Thyroid gland (tissue), 4 donors: ENCODE data around the gene ALOX5. TPM values are rescaled to one million over a fixed set of nuclear protein-coding genes. Genes with fewer than 3 reads are reported as not detected.

Experiments
- DNase-seq, 2 donors: peaks; one replicate each; pipeline ENCODE4 v3.0.0-alpha.2; 2019
- H3K27ac ChIP-seq, 3 donors: fragments of 200-600 bp; sonication (generic); 1 replicate in 2 of 3; 2 replicates in 1 of 3; pipeline ENCODE4 v1.5.1; 2016 to 2019; ENCODE audit warnings: mild to moderate bottlenecking in 1 of 3, moderate library complexity in 1 of 3
- H3K27me3 ChIP-seq: fragments of 200-600 bp; sonication (generic); one replicate; pipeline ENCODE4 v1.5.1; 2019
- H3K36me3 ChIP-seq, 2 donors: fragments of 200-600 bp; sonication (generic); one replicate each; pipeline ENCODE4 v1.5.1; 2016 to 2019
- H3K4me1 ChIP-seq, 2 donors: fragments of 200-600 bp; sonication (generic); one replicate each; pipeline ENCODE4 v1.5.1; 2017 to 2019
- H3K4me3 ChIP-seq, 3 donors: fragments of 200-600 bp; sonication (generic); replicated peaks in 1 of 3; 1 replicate in 2 of 3; 2 replicates in 1 of 3; pipeline ENCODE4 v1.5.1; 2016; ENCODE audit warnings: mild to moderate bottlenecking in 1 of 3
- H3K9me3 ChIP-seq: fragments of 200-600 bp; sonication (generic); one replicate; pipeline ENCODE4 v1.5.1; 2017
- CTCF ChIP-seq, 6 experiments: fragments of 200-600 bp in 3 of 6; fragments of 450-650 bp in 3 of 6; sonication (generic) in 3 of 6; IDR thresholded peaks; one replicate each; pipeline ENCODE4 v1.5.1; 2016 to 2019; ENCODE audit warnings: antibody characterized with exemption in 6 of 6, mild to moderate bottlenecking in 2 of 6, inconsistent platforms in 1 of 6, moderate library complexity in 1 of 6
- POLR2A ChIP-seq, 2 donors: fragments of 450-650 bp; IDR thresholded peaks; one replicate each; pipeline ENCODE4 v1.6.1; 2017; ENCODE audit warnings: antibody characterized with exemption in 2 of 2, mild to moderate bottlenecking in 2 of 2, moderate library complexity in 1 of 2
- WGBS, 2 donors: methylation state at CpG; one replicate each; pipeline ENCODE4 v1.1.5; 2017; 5-methylcytosine and 5-hydroxymethylcytosine counted together
- intact Hi-C: fragments of 100-400 bp; cut with DNase I; formaldehyde crosslinking; loops from one replicate; pipeline ENCODE4 v1.15.1; 2023
- total RNA-seq, 4 donors: library from RNA; depleted of rRNA; stranded (reverse); fragments of >200 nt; gene quantifications; one replicate each; pipeline ENCODE4 v1.2.3, GENCODE V29; 2016

ALOX5 gene
- total RNA-seq, 4 donors from 2014 or later = 4.1 to 28.2 (median 10.3) TPM

GRCh38 chr10:45433716-45434469, 59.9 kb downstream of the ALOX5 start:
- no peak for DNase-seq
- TF ChIP-seq POLR2A (IDR thresholded peaks at IDR 0.05) = no peak
- no peak for TF ChIP-seq CTCF (IDR thresholded peaks at IDR 0.05)
- WGBS, 2 donors = 55 to 72% methylated on average over 8 of the region's 8 CpGs

GRCh38 chr10:45437587-45438465, 63.8 kb downstream of the ALOX5 start:
- H3K36me3 ChIP-seq = no peaks in the 10 kb centered on the region
- 83 to 86% methylated on average over 8 of the region's 8 CpGs for WGBS, 2 donors
- no peak overlapping the region for H3K4me3 ChIP-seq
- no peak overlapping the region for H3K27ac ChIP-seq
- H3K27me3 ChIP-seq = no peaks in the 10 kb centered on the region
- TF ChIP-seq CTCF (IDR thresholded peaks at IDR 0.05) = no peak
- TF ChIP-seq POLR2A (IDR thresholded peaks at IDR 0.05) = no peak
- no peaks in the 10 kb centered on the region for H3K9me3 ChIP-seq
- no peak for DNase-seq
- intact Hi-C loops = no loop called here
- H3K4me1 ChIP-seq = no peaks in the 10 kb centered on the region

More at GRCh38 chr10:45433716-45434469, 59.9 kb downstream of the ALOX5 start:
- Histone ChIP-seq H3K27me3 (no peaks in the 10 kb centered on the region), H3K27ac (no peak overlapping the region), H3K9me3 (no peaks in the 10 kb centered on the region), H3K36me3 (no peaks in the 10 kb centered on the region), H3K4me3 (no peak overlapping the region), H3K4me1 (no peaks in the 10 kb centered on the region)
- intact Hi-C loops = no loop called here

- H3K4me3 ChIP-seq = no peak overlapping the region
- TF ChIP-seq POLR2A (IDR thresholded peaks at IDR 0.05) (no peak), CTCF (IDR thresholded peaks at IDR 0.05) (no peak)
- no peak for DNase-seq
- no peaks in the 10 kb centered on the region for H3K27me3 ChIP-seq
- no peak overlapping the region for H3K27ac ChIP-seq
- no peaks in the 10 kb centered on the region for H3K9me3 ChIP-seq
- intact Hi-C loops = no loop called here
- 59 to 71% methylated on average over 5 of the region's 5 CpGs for WGBS, 2 donors
- no peaks in the 10 kb centered on the region for H3K36me3 ChIP-seq
- no peaks in the 10 kb centered on the region for H3K4me1 ChIP-seq
Measured at GRCh38 chr10:45438466-45439090, 64.6 kb downstream of the ALOX5 start.

- H3K36me3 ChIP-seq = no peaks in the 10 kb centered on the region
- H3K4me3 ChIP-seq = no peak overlapping the region
- H3K9me3 ChIP-seq = no peaks in the 10 kb centered on the region
- 81 to 84% methylated on average over 6 of the region's 6 CpGs for WGBS, 2 donors
- H3K27me3 ChIP-seq = no peaks in the 10 kb centered on the region
- H3K4me1 ChIP-seq = no peaks in the 10 kb centered on the region
- intact Hi-C loops = no loop called here
- no peak for TF ChIP-seq POLR2A (IDR thresholded peaks at IDR 0.05)
- no peak for TF ChIP-seq CTCF (IDR thresholded peaks at IDR 0.05)
- no peak overlapping the region for H3K27ac ChIP-seq
- DNase-seq = no peak
Measured at GRCh38 chr10:45439365-45439764, 65.3 kb downstream of the ALOX5 start.
